HG03520 (cell line): Measurements from ENCODE around the gene PTPRH.
"Not testable (repeated sequence)": the region's sequence is repeated elsewhere in the genome, so short reads cannot be mapped to it uniquely, and the experiment has no call there.

Source experiments
- ATAC-seq: cut with Tn5 transposase; IDR thresholded peaks from one replicate; pipeline ENCODE4 v1.9.1; 2021; ENCODE audit warnings: mild to moderate bottlenecking, moderate library complexity; ENCODE audit not compliant: unreplicated experiment

The PTPRH gene

DNA sequence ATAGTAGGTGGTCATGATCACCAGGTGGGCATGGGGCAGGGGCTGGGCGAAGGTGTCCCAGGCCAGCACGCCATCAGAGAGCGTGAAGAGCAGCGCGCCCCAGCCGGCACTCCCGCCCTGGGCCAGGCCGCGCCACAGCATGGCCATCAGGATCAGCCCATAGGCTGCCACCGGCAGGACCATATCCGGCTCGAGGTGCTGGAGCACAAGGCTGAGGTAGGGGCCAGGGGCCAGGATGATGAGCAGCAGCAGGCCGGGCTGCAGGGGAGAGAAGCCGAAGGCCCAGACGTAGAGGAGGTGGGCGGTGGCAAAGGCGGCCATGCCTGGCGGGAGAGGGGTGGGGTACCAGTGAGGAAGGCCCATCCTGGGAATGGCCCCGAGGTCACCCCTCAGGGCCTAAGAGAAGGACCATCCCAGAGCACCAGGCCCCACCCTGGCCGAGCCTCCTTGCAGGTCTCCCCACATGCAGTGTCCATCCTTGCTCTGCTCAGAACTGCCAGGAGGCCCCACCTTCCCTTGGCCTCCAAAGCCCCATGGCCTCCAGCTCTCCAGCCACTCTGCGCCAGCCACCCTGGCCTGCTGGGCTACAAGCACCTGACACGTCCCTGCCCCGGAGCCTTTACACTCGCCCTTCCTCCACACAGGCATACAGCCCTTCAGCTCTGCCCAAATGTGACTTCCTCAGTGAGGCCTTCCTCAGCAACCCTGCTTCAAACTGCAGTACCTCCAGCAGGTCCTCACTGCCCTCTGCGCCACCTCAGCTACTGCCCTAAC, 18.1 kb upstream of the PTPRH start:
- ATAC-seq: no peak

DNA sequence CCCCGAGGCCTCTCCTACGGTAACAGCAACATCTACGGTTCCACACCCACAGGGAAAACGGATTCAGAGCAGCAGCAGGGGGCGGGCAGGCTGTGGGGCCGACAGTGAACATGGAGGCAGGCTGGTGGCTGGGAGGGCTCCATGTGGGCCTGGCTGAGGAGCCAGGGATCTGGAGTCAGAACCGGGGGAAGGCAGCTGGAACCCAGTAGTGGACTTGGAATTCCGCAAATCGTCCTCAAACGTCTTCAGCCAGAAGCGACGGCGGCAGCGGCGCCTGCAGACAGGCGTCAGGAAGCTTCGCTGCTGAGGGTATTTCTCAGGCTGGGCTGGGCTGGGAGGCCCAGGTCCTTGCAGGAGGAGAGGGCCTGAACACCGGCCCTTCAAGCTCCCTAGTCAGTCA, 17.5 kb upstream of the PTPRH start:
- ATAC-seq: no peak

DNA sequence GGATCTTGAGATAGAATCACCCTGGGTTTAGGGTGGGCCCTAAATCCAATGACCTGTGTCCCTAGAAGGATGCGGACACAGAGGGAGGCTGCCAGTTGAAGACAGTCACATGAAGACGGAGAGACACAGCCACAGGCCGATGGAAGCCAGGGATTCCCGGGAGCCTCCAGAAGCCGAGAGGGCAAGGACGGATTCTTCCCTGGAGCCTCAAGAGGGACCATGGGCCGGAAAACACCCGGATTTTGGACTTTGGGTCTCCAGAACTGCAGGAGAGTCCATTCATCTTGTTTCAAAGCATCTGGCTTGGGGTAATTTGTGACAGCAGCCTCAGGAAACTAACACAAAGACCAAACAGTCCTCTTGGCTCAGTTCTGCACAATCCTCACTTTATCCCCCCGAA, 17.0 kb upstream of the PTPRH start:
- no peak for ATAC-seq

DNA sequence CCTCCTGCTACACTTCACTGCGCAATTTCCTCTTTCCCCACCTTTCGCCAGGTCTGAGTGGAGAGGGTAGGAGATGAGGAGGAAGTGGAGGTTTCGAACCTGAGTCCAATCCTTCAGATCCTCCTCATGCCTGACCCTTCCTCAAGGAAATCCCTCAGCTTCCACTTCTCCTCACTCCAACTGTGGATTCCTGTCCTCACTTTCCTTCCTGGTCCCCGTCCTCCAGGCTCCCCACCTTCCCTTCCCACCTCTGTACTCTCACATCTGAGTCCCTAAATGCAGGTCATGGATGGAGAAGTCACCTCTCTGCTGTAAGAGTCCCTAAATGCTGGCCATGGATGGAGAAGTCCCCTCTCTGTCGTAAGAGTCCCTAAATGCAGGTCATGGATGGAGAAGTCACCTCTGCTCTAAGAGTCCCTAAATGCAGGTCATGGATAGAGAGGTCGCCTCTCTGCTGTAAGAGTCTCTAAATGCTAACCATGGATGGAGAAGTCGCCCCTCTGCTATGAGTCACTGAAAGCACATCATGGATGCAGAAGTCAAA, 16.2 kb upstream of the PTPRH start:
- ATAC-seq: no peak

DNA sequence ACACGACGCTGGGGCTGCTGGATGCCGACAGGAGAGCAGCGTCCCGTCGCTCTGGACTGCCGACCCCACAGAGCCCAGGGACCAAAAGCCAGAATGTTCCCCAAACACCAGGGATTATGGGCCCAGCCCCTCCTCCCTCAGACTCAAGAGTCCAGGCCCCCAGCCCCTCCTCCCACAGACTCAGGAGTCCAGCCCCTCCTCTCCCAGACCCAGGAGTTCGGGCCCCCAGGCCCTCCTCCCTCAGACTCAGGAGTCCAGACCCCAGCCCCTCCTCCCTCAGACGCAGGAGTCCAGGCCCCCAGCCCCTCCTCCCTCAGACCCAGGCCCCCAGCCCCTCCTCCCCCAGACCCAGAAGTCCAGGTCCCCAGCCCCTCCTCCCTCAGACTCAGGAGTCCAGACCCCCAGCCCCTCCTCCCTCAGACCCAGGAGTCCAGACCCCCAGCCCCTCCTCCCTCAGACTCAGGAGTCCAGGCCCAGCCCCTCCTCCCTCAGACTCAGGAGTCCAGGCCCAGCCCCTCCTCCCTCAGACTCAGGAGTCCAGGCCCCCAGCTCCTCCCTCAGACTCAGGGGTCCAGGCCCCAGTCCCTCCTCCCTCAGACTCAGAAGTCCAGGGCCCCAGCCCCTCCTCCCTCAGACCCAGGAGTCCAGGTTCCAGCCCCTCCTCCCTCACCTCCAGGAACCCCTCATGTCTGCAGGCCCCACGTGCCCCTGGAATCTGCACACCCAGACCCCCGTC, 15.5 kb upstream of the PTPRH start:
- not testable (repeated sequence) for ATAC-seq

DNA sequence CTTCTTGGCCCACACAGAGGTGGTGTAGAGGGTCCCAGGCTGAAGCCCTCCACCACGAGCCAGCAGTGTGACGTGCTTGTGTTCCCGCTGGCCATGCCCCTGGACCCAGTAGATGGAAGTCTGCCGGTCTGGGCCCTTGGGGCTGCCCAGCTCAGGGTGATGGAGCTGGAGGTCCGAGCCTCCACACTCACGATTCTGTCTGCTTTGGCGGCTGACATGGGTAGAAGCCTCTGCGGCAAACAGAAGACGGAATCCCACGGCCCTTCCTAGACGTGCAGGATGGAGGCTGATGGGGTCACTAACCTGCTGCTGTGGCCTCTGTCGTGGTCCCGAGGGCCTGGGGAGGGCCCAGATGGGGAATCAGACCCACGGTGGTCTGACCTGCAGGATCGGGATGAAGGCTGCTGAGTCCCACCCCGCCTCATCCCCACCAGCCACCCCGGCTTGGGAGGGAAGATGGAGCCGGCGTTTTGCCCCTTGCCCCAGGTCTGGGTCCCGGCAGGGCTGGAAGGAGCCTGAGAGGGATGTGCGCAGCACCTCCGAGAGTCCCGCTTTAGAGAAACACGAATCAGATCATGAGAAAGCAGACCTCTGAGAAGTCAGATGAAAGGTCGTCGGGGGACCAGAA, 14.9 kb upstream of the PTPRH start:
- no peak for ATAC-seq

DNA sequence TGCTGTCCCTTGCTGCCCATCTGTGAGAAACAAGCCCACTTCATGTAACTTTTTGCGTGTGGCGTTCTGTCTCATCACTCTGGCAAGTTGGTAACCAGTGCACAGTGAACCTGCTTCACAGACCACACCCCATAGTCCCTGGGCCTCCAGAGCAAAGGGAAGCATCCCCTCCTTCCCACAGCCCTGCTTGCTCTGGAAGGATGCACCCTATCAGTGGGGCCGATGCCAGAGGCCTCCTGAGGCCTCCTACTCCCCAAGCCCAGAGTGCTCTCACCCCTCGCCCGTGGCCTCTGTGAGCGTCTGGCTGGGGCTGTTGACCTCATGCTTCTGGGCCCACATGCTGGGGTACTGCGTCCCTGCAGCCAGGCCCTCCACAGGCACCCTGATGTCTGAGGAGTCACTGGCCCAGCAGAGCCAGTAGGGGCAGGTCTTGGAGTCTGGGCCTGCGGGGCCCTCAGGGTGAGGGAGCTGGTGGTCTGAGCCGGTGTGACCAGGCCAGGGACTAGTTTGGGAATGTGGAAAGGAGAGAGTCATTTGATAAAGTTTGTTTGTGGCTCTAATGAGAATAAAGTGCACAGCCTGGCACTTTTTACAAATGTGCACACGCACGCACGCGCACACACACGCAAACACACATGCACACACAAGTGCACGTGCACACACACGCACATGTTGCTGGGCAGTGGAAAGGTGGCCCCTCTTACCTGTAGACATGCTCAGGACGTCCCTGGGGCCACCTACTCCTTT, 14.2 kb upstream of the PTPRH start:
- no peak for ATAC-seq

DNA sequence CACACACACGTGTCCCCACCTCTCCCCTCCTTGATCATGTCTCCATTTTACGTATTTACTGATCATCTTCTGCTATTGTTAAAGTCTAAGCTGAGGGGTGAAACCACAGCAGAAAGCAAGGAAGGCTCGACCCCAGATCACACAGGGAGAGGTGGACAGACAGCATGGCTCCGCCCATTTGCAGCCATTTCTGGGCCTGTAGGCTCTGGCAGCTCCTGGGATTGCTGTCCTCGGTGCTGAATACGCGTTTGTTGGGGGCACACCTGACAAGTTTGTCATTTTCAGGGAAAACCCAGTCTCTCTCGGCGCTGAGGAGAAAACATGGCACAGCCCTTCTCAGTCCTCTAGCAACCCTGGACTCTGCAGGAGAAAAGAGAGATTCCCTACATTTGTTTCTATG, 11.2 kb upstream of the PTPRH start:
- no peak for ATAC-seq

DNA sequence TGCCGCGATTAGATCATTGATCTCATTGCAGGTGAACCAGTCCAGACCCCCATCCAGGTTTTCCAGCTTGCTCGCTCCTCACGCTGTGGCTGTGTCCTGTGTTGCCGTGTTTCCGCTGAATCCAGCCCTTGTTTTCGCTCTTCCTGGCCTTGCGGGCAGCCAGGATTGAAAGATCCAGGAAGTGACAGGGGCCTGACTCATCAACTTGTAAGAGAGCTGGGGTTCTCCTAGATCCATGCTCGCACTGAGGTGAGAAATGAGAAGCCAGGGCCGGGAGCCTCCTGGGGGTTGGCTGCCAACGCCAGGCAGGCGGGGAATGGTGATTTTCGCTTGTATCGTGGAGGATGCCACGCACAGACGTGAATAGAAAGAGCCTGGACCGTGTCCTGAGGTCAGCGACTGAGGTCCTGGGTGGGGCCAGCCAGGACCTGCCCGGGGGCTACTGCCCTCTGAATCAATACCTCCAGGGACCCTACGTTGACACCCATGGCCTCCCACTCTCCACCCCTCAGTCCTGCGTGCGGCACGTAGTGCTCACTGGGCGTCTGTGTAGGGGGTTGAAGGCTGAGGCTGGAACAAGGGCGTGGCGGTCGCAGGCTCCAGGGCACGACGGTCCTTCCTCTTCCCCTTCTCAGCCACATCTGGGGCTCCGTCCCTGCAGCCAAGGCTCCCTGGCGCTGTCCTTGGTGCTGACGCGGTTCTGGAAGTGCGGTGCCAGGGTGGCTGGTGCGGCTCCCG, 7.3 kb upstream of the PTPRH start:
- ATAC-seq: no peak

DNA sequence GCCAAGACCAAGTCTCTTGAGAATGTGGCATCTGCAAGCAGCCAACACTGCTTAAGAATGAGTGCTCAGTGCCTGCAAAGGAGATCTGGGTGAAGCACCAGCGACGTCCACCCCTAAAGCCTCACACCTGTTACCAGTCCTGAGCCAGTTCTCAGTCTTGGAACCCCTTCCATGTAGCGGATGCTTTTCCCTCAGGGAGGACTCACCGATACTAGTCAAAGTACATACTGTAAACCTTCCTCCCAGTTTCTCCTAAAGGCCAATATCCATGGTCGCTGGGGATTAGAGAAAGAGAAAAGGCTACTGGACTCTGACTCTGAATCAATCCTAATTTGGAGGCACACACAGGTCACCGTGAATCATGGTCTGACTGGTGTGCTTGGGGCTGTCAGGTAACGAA, 4.2 kb upstream of the PTPRH start:
- no peak for ATAC-seq

DNA sequence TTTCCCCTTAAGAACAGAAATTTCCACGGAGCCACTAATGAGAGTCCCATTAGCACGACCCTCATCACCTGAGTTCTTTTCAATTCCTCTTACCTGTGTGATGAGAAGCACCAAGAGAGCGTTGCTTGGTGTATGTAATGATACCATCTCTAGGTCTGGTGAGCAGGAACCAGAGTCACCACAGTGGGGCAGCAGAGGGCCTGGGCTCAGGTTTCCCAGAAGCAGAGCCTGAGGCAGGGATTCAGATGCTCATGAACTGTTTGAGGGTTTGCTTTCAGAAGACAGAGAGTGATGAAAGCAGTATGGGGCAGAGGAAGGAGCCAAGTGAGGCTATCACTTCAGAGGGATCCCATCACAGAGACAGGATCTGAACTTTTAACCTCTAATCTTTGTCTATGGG, 3.1 kb upstream of the PTPRH start:
- ATAC-seq: no peak

DNA sequence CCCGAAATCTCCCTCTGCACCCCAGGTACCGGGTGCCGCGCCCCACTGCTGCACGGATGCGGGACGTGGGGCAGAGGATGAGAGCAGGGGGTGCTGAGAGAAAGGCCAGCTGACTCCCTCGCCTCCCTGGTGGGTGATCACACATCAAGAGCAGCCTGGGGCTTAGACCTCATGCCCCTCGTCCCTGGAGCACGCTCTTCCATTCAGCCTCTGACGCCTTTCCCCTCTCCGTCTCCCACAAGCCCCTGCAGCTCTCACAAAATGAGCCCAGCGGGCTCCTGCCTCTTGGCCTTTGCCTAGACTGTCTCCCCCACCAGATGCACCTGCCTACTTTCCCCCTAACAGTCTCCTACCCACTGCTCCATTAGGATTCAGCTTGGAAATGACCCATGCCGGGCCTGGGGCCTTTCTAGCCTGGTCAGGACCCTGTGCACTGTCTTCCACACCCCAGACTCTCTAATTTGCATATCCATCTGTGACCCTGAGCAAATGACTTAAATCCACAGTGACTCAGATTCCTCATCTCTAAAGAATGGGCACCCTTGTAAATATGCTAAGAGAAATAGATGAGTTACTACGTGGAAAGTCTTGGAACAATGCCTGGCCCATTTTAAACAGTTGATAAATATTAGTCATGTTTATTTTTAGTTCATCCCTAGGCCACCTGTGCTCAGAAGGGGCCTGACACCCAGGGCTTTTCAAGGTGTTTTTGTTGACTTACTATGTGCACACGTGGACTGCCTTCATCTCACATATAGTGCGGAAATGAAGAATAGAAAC, 582 bp upstream of the PTPRH start:
- ATAC-seq: no peak

DNA sequence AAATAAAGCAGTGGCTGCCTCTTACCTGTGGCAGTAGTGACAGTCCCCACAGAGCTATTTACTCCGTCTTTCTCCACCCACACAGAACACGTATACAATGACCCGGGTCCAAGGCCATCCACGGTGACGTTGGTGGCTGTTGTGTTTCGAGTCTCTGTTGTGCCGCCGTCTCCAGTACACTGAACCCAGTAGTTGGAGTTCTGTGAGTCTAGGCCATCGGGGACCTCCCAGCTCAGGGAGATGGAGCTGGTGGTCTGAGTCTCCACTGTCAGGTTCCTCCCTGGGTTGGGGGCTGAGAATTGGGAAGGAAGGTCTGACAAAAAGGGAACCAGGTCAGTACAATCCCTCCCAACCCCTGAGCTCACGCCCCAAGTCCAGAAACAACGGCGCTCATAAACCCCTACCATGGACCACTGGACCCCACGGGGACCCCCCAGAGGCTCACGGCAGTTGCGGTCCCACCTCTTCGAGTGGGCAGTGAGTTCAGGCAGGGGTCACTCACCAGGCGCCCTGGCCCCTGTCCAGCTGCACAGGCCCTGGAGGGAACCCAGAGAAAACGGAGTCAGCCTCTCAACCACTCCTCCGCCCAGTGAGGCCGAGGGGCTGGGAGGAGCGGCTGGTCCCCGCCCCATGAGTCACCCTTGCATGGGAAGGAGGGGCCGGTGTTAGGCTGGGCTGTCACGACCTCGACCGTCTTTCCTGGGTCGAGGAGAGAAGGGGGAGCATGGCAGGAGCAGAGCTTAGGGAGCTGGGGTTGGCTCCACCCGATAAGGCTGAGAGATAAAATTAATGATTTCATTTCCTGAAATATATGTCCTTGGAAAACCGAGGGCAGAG, 2.4 kb downstream of the PTPRH start:
- ATAC-seq: no peak

DNA sequence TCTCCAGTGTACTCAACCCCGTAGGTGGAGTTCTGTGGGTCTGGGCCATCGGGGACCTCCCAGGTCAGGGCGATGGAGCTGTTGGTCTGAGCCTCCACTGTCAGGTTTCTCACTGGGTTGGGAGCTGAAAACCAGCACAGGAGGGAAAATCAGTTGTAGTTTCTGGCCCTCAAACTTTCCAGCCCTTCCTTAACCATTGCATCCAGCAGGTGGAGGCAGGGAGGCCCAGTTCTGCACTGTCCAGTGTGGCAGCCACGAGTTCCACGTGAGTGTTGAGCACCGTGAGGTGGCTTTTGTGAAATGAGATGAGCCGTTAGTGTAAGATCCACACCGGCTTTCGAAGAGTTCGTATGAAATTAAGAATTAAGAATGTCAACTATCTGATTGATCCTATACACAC, 7.1 kb downstream of the PTPRH start:
- not testable (repeated sequence) for ATAC-seq

DNA sequence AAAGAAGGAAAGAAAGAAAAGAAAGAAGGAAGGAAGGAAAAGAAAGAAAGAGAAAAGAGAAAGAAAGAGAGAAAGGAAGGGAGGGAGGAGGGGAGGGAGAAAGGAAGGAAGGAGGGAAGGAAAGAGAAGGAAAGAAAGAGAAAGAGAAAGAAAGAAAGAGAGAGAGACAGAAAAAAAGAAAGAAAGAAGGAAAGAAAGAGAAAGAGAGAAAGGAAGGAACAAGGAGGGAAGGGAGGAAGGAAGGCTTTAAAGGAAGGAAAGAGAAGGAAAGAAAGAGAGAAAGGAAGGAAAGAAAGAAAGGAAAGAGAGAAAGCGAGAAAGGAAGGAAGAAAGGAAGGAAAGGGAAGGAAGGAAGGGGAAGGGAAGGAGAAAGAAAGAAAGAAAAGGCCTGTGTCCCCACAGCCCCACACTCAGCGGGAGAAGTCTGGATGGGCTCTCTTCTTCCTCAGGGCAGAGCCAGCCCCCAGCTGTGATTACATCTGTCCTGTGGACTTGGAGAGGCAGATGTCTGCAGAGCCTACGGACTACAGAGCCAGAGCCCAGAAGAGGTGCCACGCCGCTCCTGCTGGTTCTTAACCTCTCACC, 9.6 kb downstream of the PTPRH start:
- ATAC-seq: no peak

DNA sequence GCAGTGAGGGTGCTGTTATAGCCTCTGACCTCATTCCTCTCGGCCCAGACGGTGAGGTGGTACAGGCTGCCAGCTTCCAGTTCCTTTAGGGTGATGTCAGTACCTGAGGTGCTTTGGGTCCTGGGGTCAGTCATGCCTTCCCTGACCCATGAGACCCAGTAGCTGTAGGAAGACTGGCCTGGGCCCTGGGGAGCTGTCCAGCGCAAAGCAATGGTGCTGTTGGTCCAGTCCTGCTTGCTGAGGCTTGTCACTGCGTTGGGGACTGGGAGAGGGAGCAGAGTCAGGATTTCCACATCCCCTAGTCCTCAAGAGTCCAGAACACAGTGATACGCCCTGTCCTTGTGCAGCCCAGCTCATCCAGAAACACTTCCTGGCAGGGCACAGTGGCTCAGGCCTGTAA, 10.7 kb downstream of the PTPRH start:
- no peak for ATAC-seq

DNA sequence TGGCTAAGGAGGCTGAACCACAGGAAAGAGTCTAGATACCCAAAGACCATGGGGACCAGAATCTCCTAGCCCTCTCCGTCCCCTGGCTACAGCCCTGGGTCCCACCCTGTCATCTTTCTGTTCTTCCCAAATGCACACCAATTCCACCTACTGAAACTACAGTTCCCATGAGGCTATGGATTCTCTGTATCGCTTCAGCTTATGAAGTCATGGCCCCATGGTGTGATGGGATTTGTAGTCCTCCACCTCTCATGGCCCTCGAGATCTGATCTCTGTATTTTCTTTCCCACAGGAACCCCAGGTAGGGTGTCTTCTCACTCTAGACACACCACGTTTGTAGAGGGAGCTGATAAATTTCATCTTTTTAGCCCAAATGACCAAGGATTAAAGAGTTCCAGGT, 11.8 kb downstream of the PTPRH start:
- ATAC-seq: no peak

DNA sequence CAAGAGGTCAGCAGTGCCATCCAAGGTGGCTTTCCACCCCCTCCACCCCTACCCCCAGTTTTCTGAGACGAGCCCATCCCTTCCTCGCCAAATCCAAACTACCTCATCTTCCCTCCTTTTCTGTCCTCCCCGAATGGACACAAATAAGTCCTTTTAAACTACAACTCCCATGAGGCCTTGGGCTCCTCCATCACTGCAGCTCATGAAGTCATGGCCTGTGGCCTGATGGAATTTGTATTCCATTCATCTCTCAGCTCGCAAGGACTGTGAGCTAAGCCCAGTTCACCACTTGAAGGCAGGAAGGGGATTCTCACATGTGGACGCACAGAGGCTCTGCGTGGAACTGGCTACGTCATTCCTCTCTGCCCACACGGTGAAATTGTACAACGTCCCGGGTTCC, 12.5 kb downstream of the PTPRH start:
- ATAC-seq: no peak
